HG03139 (cell line): ENCODE measurements around the gene GAS2.

Experiments used
- ATAC-seq: cut with Tn5 transposase; IDR thresholded peaks from one replicate; pipeline ENCODE4 v1.9.1; 2021; ENCODE audit not compliant: unreplicated experiment

GAS2 gene

DNA sequence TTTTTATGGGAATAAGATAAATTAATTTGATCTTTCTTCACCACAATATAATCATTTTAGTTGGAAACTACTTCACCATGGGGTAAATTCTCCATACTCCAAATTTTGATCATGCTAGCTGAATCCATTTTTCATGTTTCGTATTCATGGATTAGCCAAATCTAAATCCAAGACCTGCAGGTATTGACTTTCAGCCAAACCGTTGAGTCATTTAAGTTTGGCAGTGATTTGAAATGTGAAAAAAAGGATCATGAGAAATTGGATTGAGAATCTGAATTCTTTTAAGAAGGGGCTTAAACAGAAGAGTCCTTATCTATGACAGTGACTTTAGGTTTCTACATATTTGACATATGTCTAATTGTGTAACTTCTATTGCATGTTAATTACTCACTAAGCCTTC is 5.3 kb downstream of the GAS2 start:
- no peak for ATAC-seq

DNA sequence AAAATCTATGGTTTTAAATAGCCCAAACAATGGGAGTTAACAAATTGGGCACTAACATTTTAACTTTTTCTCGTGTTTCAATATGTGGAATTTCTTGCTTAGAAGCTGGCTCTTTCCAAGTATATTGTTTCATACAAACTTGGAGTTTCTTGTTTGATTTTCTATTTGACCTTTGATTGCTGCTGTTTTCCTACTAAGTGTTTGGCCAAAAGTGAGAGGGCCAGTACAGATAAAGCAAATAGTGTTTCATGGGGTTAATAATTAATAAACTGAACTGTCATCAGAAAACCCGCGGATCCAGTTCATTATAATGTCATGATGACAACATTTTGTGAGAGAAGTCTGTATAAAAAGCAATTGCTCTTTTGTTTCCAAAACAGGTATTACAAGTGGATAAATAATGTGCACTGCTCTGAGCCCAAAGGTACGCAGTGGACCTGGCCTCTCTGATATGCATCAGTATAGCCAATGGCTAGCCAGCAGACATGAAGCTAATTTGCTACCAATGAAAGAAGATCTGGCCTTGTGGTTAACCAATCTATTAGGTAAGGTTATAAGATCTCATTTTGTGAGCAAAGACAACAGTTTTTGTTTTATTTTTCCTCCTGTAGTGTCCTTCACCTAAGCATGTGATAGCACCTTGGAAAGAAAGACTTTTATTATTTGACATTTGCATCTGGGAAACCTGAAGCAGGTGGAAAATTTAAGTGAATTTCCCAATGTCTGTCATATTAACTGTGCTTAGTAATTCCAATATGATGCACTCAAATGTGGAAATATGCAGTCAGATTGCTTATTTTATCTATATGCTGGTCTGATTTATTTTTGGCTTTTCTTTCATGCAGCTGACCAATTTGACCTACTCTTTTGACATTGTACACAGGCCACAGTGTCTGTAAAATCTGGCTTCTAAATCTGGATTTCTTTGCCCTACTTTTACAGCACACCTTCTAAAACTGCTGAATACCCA is 8.3 kb downstream of the GAS2 start:
- ATAC-seq: no peak

DNA sequence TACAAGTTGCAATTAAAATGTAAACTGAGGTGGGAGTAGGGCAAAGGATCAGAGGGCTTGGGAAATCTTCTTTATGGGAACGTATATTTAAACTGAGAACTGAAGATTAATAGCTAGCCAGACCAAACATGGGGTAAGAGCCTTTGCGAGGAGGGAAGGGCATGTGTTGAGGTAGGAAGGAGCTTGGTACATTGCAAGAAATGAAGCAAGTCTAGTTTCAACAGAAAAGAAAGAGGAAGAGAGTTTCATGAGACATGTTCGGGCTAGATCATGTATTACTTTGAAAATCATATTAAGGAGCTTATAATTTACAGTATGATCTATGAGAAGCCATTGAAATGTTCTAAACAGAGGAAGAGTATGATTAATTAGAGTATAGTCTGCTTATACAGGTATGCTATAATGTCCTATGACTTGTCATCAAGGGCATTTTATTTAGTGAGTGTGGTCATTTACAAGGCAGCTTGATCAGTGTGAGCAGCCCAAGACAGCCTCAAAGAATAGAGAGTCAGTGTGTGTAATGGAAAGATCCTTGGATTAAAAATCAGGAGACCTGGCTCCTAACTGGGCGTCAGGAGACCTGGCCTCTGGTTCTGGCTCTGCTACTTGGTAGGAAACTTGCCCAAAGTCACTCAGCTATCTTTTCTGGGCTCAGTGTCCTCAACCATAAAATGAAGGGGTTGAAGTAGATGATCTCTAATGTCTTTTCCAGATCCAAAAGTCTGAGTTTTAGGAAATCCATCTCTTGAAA is 10.9 kb downstream of the GAS2 start:
- peak; percentile 41 for ATAC-seq

DNA sequence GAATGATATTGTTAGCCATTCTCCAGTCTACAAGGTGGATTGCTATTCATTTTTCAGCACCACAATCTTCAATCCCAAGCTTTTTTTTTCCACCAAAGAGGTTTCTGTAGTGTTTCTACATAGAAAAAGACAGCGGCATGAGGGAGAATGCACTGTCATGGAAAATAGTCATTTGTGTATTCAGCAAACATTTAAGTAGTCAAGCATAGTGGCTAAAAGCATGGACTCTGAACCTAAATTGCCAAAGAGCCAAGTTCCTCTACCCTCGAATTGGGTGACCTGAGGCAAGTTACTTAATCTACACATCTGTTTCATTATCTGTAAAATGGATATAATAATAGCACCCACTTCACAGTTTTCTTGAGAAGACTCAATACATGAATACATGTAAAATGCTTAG is 14.2 kb downstream of the GAS2 start:
- no peak for ATAC-seq

DNA sequence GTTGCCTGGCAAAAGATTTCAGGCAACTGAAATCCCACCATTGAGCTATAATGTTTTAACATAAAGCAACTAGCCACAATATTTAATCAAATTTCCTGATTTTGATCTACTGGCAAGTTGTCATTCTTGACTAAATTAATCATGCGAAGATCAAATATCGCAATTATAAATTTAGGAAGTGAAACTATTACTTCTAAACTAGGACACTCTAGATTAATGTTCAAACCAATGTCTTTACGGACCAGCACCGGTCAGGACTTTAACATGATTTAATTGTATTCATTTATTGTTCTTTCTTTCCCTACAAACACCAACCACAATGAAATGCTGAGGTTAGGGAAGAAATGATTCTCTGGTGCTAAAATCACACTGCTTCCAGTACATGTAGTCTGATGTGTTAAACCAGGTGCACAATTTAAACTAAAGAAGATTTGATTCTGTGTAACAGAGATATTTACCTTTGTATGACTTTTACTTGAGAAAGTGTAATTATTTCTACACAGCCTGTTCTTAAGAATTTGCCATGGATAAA is 14.9 kb downstream of the GAS2 start:
- no peak for ATAC-seq

GRCh38 chr11:22684082-22684481 is 17.7 kb downstream of the GAS2 start:
- no peak for ATAC-seq

DNA sequence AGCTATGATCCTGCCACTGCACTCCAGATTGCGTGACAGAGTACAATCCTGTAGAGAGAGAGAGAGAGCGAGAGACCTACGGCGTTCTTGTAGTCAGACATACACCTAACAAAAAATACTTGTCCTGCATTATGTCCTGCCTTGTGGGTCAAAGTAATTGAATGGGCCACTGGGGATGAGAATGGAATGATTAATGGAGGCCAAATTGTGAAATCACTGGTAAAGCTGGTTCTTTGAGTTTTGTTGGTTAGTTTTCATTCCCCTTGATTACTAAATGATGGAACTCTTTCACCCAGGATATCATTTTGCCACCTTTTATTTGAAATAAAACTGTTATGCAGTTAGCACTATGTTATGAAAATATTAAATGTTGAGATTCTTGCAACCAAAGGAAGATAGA is 18.7 kb downstream of the GAS2 start:
- ATAC-seq: no peak

DNA sequence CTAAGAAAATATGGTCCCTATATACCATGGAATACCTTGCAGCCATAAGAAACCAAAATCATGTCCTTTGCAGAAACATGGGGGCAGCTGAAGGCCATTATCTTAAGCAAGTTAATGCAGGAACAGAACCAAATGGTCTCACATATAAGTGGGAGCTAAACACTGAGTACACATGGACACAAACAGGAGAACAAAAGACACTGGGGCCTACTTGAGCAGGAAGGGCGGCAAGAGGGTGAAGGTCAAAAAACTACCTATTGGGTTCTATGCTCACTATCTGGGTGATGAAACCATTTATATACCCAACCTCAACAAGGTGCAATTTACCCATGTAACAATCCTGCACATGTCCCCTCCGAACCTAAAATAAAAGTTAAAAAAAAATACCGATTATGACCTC is 22.5 kb downstream of the GAS2 start:
- no peak for ATAC-seq

- no peak for ATAC-seq
Measured at GRCh38 chr11:22690257-22690656, 23.8 kb downstream of the GAS2 start.

DNA sequence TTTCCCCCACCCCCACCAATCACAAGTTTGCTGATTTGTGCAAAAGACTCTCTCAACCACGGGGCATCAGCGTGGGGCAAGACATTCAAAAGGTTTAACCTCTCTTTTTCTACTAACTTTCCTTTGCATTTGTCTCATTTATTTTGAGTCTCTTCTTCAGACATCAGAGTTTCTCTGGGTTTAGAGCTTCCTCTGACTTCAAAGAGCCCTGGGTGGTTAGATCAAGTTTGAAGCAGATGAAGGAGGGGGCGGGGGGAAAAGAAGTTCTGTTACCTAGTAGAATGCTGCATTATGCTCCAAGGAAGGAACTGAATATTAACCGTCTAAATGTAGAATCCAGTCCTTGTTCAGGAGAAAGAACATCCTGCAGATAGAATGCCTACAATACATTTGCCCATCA is 24.5 kb downstream of the GAS2 start:
- ATAC-seq: no peak

DNA sequence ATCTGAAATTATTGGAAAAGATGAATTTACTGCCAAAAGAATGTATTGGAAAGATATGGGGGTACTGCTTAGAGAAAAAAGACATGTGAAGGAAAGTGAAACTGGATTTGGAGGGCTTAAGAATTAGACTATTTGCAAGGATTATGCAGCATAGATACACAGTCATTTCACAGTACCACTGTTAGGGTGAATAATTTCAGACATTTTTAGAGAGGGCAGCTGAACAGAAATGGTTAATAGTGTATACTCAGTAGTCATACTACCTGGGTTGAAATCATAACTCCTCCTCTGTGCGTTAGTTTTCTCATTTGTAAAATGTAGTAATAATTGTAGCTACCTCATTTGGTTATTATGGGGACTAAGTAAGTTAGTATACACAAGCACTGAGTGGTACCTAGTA is 33.0 kb downstream of the GAS2 start:
- no peak for ATAC-seq

GRCh38 chr11:22702031-22702430 is 35.6 kb downstream of the GAS2 start:
- ATAC-seq: no peak

DNA sequence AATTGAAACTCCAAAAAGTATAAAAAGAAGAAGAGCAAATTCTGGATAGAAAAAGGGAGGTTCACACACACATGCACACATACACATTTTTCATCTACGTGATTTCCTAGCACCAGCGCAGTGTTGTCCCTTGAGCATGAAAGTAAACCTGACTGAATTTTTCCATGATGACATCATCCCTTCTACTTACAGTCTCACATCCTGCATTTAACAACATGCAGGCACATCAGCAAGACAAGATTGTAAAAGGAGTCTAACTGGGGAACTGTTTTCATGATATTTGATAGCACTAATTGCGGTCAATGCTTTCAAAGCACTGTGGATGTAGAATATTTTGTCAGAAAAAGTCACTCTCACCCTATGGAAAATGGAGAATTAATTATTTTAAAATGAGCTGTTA is 36.6 kb downstream of the GAS2 start:
- no peak for ATAC-seq

- ATAC-seq: no peak
Measured at GRCh38 chr11:22703591-22703990, 37.2 kb downstream of the GAS2 start.

- ATAC-seq: no peak
Measured at GRCh38 chr11:22707119-22707899, 40.9 kb downstream of the GAS2 start.

GRCh38 chr11:22711071-22711770 is 44.8 kb downstream of the GAS2 start:
- no peak for ATAC-seq

GRCh38 chr11:22711880-22712279 is 45.5 kb downstream of the GAS2 start:
- no peak for ATAC-seq

GRCh38 chr11:22713336-22713735 is 46.9 kb downstream of the GAS2 start:
- ATAC-seq: no peak

DNA sequence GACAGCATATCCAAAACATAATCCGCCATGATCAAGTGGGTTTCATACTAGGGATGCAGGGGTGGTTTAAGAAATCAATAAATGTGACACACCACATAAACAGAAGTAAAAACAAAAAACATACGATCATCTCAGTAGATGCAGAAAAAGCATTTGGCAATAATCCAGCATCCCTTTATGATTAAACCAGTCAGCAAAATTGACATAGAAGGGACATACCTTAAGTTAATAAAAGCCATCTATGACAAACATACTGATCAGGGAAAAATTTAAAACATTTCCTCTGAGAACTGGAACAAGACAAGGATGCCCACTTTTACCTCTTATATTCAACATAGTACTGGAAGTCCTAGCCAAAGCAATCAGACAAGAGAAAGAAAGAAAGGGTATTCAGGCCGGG is 49.6 kb downstream of the GAS2 start:
- no peak for ATAC-seq

DNA sequence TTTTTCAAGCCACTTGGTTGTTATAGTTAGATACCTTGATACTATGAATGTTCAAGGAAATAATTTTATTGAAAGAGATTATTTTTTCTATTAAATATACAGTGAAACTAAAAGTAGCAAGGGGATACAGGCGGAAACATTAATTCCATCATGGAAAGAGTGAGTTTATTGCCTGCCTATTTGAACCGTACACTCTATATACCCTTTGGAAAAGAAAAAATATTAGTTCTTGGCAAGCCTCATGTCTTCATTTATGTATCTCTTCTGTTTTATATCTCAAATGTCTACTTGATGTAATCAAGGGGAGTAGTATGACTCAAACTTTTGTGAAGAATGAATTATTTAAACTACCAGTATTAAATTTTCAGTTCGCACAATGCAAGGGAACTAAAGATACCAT is 54.0 kb downstream of the GAS2 start:
- ATAC-seq: no peak

DNA sequence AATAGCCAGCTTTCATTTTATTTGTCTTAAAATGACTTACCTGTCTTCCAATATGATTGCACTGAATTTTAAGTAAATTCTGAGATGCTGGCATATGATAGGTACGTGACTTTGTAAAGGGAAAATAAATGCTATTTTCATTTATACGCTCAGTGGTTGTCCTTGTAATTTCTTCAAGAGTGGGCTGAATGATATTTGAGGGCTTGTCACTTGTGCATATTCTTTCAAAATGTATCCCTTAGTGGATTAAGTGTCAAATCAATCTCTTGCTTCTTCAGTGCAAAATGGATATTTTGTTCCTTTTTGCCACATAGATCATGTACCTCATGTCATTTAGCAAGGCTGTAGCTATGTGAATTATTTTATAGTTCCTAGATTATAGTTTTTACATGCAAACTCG is 56.9 kb downstream of the GAS2 start:
- no peak for ATAC-seq
